ENCODE results near the gene IL21R. TPM values are rescaled to one million over a fixed set of nuclear protein-coding genes. Genes with fewer than 3 reads are reported as not detected.

Gene IL21R
- total and polyA plus RNA-seq, 10 of the 15 experiments (the other 5 are each of a cell fraction or from before 2014, with no cell fraction given) = 5.3 to 138 (median 82.5) TPM

DNA sequence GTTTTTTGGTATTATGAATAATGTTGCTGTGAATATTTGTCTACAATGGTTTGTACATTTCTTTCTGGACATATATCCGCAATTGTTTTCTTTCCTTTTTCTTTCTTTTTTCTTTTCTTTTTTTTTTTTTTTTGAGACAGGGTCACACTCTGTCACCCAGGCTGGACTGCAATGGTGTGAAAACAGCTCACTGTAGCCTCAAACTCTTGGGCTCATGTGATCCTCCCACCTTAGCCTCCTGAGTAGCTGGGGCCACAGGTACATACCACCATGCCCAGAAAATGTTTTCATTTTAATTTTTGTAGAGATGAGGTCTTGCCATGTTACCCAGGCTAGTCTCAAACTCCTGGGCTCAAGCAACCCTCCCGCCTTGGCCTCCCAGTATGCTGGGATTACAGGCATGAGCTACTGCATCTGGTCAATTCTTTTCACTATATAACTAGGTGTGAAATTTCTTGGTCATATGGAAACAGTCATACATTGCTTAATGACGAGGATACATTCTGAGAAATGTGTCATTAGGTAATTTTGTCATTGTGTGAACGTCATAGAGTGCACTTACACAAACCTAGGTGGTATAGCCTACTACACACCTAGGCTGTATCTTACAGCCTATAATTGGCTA is 15.2 kb downstream of the IL21R start:
- Histone ChIP-seq H3K27ac (ENCODE audit: control insufficient read depth, insufficient read depth) (no peak overlapping the region), H3K27me3 (replicated peaks in 1 of 2; ENCODE audit: control insufficient read depth in 2 of 2, insufficient read depth in 2 of 2, low read length in 1 of 2) (no peaks in the 10 kb centered on the region), H2AFZ (ENCODE audit: control insufficient read depth, low read depth, low read length) (no peak overlapping the region), H3K9me3 (replicated peaks; ENCODE audit: control insufficient read depth, insufficient read depth, low read length) (peaks cover 54% of the 10 kb centered on the region), H3K4me1 (ENCODE audit: control insufficient read depth, insufficient read depth, low read length) (no peaks in the 10 kb centered on the region), H3K9ac (ENCODE audit: control insufficient read depth, insufficient read depth, low read length) (no peak overlapping the region), H4K20me1 (ENCODE audit: control insufficient read depth, insufficient read depth) (no peaks in the 10 kb centered on the region), H3K79me2 (ENCODE audit: control insufficient read depth, insufficient read depth, low read length) (peaks cover 81% of the 10 kb centered on the region), H3K4me3 (no peak overlapping the region), H3K4me2 (ENCODE audit: control insufficient read depth, insufficient read depth) (no peak overlapping the region), H3K36me3 (ENCODE audit: control insufficient read depth in 2 of 2, insufficient read depth in 2 of 2, low read length in 1 of 2) (peaks cover 15 to 36% of the 10 kb centered on the region in 2 experiments)
- no peak for DNase-seq (ENCODE audit: low read depth, low spot score)
- no TSS peak for BruUV-seq (replicated peaks)
- in situ Hi-C loops (cut with MboI) (no loop called here), intact Hi-C loops (cut with micrococcal nuclease; ENCODE audit: unreplicated experiment) (no loop called here)
- TF ChIP-seq, protein P1, sequence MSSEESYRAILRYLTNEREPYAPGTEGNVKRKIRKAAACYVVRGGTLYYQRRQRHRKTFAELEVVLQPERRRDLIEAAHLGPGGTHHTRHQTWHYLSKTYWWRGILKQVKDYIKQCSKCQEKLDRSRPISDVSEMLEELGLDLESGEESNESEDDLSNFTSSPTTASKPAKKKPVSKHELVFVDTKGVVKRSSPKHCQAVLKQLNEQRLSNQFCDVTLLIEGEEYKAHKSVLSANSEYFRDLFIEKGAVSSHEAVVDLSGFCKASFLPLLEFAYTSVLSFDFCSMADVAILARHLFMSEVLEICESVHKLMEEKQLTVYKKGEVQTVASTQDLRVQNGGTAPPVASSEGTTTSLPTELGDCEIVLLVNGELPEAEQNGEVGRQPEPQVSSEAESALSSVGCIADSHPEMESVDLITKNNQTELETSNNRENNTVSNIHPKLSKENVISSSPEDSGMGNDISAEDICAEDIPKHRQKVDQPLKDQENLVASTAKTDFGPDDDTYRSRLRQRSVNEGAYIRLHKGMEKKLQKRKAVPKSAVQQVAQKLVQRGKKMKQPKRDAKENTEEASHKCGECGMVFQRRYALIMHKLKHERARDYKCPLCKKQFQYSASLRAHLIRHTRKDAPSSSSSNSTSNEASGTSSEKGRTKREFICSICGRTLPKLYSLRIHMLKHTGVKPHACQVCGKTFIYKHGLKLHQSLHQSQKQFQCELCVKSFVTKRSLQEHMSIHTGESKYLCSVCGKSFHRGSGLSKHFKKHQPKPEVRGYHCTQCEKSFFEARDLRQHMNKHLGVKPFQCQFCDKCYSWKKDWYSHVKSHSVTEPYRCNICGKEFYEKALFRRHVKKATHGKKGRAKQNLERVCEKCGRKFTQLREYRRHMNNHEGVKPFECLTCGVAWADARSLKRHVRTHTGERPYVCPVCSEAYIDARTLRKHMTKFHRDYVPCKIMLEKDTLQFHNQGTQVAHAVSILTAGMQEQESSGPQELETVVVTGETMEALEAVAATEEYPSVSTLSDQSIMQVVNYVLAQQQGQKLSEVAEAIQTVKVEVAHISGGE (CRISPR knock-in tag; IDR thresholded peaks at IDR 0.05) = no peak
- no peak for TF ChIP-seq TCF7 (IDR thresholded peaks at IDR 0.05; ENCODE audit: borderline replicate concordance)
- no peak for TF ChIP-seq MYC (IDR thresholded peaks at IDR 0.05; ENCODE audit: insufficient read depth, insufficient read length, insufficient replicate concordance, low read length, severe bottlenecking)
- no peak for TF ChIP-seq HCFC1 (IDR thresholded peaks at IDR 0.05; ENCODE audit: low read length)
- FAIRE-seq = no peak
- ChIA-PET RAD21 (ENCODE audit: unreplicated experiment) (no interaction called here), POLR2A (interaction anchor here (0.5 to 1.0 kb wide), 3 partner anchors 12 to 35 kb away, joined by 3 to 9 read pairs (median 4); no protein-coding TSS in a partner anchor), SMC1A (ENCODE audit: uncharacterized antibody, unreplicated experiment) (interaction anchor here (0.5 to 1.5 kb wide), 3 partner anchors 10 to 16 kb away, joined by 3 to 4 read pairs (median 4); no protein-coding TSS in a partner anchor), CTCF (interaction anchor here (1.0 kb wide), 1 partner anchor 11 kb away, joined by 3 read pairs; no protein-coding TSS in a partner anchor)
- 54% methylated on average over 4 of the region's 4 CpGs for WGBS (ENCODE audit: insufficient coverage, insufficient replicate concordance, low lambda C conversion rate, missing lambda C conversion rate)
- ATAC-seq = peak; percentile 67
